GM19023 (cell line): ENCODE data around the gene LRCH3.
"Not testable (repeated sequence)": the region's sequence is repeated elsewhere in the genome, so short reads cannot be mapped to it uniquely, and the experiment has no call there.

Experiments
- ATAC-seq: cut with Tn5 transposase; IDR thresholded peaks from one replicate; pipeline ENCODE4 v1.9.1; 2021; ENCODE audit warnings: mild to moderate bottlenecking, moderate library complexity; ENCODE audit not compliant: unreplicated experiment

The LRCH3 gene

GRCh38 chr3:197913641-197914380 lies 122.8 kb downstream of the LRCH3 start:
- ATAC-seq, result no peak

- not testable (repeated sequence) for ATAC-seq
Measured at GRCh38 chr3:197921429-197922275, 130.6 kb downstream of the LRCH3 start.

- ATAC-seq, result no peak
Measured at GRCh38 chr3:197926418-197926817, 135.4 kb downstream of the LRCH3 start.

- ATAC-seq, result not testable (repeated sequence)
Measured at GRCh38 chr3:197927578-197927977, 136.5 kb downstream of the LRCH3 start.

- no peak for ATAC-seq
Measured at GRCh38 chr3:197936819-197937384, 145.8 kb downstream of the LRCH3 start.
